ENCODE results near the gene ZFP62. TPM values are rescaled to one million over a fixed set of nuclear protein-coding genes. Genes with fewer than 3 reads are reported as not detected.

Gene ZFP62
- total RNA-seq, 4 donors from 2014 or later: 35.5 to 41.1 (median 39.1) TPM

DNA sequence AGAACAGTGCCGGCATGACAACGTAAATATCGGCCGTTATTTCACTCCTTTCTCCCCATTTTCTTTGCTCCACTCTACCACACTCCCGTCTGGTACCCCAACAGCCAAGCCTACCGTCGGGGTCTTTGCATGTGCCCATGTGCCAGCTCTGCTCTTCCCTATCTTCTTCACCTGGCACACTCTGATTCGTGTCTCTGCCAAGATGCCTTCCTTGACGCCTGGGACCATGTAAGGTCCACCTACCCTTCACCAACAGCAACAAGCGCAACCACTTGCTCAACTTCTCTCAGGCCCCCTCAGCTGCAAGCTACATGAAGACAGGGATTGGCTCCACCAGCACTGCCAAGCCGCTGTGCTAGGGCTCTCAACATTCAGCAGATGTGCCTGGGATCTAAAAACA lies 62.9 kb downstream of the ZFP62 start:
- Histone ChIP-seq H3K4me1 (peaks cover 69% of the 10 kb centered on the region), H3K36me3 (peaks cover 20% of the 10 kb centered on the region), H3K4me3 (peak overlapping the region; percentile 3), H3K27me3 (no peaks in the 10 kb centered on the region), H3K9me3 (no peaks in the 10 kb centered on the region), H3K27ac (no peak overlapping the region)
- DNase-seq (ENCODE audit: low spot score in 2 of 2): no peak
- TF ChIP-seq POLR2A (IDR thresholded peaks at IDR 0.05) (no peak), POLR2AphosphoS5 (IDR thresholded peaks at IDR 0.05) (no peak), EP300 (IDR thresholded peaks at IDR 0.05) (no peak)
- TF ChIP-seq, protein P1, sequence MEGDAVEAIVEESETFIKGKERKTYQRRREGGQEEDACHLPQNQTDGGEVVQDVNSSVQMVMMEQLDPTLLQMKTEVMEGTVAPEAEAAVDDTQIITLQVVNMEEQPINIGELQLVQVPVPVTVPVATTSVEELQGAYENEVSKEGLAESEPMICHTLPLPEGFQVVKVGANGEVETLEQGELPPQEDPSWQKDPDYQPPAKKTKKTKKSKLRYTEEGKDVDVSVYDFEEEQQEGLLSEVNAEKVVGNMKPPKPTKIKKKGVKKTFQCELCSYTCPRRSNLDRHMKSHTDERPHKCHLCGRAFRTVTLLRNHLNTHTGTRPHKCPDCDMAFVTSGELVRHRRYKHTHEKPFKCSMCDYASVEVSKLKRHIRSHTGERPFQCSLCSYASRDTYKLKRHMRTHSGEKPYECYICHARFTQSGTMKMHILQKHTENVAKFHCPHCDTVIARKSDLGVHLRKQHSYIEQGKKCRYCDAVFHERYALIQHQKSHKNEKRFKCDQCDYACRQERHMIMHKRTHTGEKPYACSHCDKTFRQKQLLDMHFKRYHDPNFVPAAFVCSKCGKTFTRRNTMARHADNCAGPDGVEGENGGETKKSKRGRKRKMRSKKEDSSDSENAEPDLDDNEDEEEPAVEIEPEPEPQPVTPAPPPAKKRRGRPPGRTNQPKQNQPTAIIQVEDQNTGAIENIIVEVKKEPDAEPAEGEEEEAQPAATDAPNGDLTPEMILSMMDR (IDR thresholded peaks at IDR 0.05): no peak
- 83% methylated on average over 11 of the region's 11 CpGs for WGBS

Other genes with a start within 250 kb of the ZFP62 start
- 1 to 10 TPM in 3 of 4 donors, under 1 TPM in 1; 0.79 to 8.9 (median 1.4) TPM for gene FLT4, start 211.7 kb downstream of the ZFP62 start, total RNA-seq
- gene OR2Y1, start 121.2 kb downstream of the ZFP62 start, total RNA-seq: not detected
- gene MGAT1, start 58.5 kb downstream of the ZFP62 start, total RNA-seq: 100 to 1,000 TPM; 122 to 137 (median 125) TPM
- under 1 TPM in 2 of 4 donors, not detected in 2; 0.51 to 0.79 TPM for gene BTNL8, start 37.9 kb upstream of the ZFP62 start, total RNA-seq
- not detected for gene BTNL3, start 127.6 kb upstream of the ZFP62 start, total RNA-seq
- 10 to 100 TPM; 13.4 to 98.3 (median 27.7) TPM for gene BTNL9, start 179.0 kb upstream of the ZFP62 start, total RNA-seq

Measured in suprapubic skin (tissue), 4 donors.